Heart left ventricle (tissue), 16 donors: ENCODE measurements around the gene CAPRIN1. TPM values are rescaled to one million over a fixed set of nuclear protein-coding genes. Genes with fewer than 3 reads are reported as not detected.
"Not testable (repeated sequence)": the region's sequence is repeated elsewhere in the genome, so short reads cannot be mapped to it uniquely, and the experiment has no call there.

Experiments
- ATAC-seq, 4 donors: fragments of 200-7000 bp; cut with Tn5 transposase; one replicate each; pipeline ENCODE4 v1.9.1; 2020 to 2022; ENCODE audit warnings: moderate library complexity in 4 of 4, mild to moderate bottlenecking in 3 of 4, moderate number of reproducible peaks in 1 of 4
- DNase-seq, 5 donors: peaks; one replicate each; pipeline ENCODE4 v3.0.0-alpha.2; 2020
- H3K27ac ChIP-seq, 12 donors: fragments of 200-600 bp; sonication (generic) in 4 of 12; one replicate each; pipeline versions ENCODE4 v1.5.0 to v1.8.0; 2016 to 2022; ENCODE audit warnings: mild to moderate bottlenecking in 2 of 12
- H3K27me3 ChIP-seq, 9 donors: fragments of 200-600 bp; sonication (generic) in 2 of 9; one replicate each; pipeline versions ENCODE4 v1.5.1 to v1.8.0; 2016 to 2022; ENCODE audit warnings: mild to moderate bottlenecking in 3 of 9
- H3K36me3 ChIP-seq, 9 donors: fragments of 200-600 bp; sonication (generic) in 2 of 9; one replicate each; pipeline versions ENCODE4 v1.5.0 to v1.8.0; 2018 to 2022; ENCODE audit warnings: mild to moderate bottlenecking in 2 of 9
- H3K4me1 ChIP-seq, 12 donors: fragments of 200-600 bp; sonication (generic) in 4 of 12; one replicate each; pipeline versions ENCODE4 v1.5.0 to v1.8.0; 2016 to 2022; ENCODE audit warnings: mild to moderate bottlenecking in 3 of 12
- H3K4me3 ChIP-seq, 12 donors: fragments of 200-600 bp; sonication (generic) in 4 of 12; one replicate each; pipeline versions ENCODE4 v1.5.0 to v1.8.0; 2017 to 2022; ENCODE audit warnings: mild to moderate bottlenecking in 9 of 12, moderate library complexity in 4 of 12
- H3K9me3 ChIP-seq, 12 donors: fragments of 200-600 bp; sonication (generic) in 4 of 12; one replicate each; pipeline versions ENCODE4 v1.5.0 to v1.8.0; 2016 to 2022; ENCODE audit warnings: mild to moderate bottlenecking in 1 of 12
- POLR2A ChIP-seq, 2 donors: fragments of 450-650 bp; IDR thresholded peaks; one replicate each; pipeline ENCODE4 v1.6.1; 2017; ENCODE audit warnings: antibody characterized with exemption in 2 of 2, mild to moderate bottlenecking in 2 of 2, moderate library complexity in 2 of 2
- WGBS, 4 donors: extraction: QIAGEN DNeasy Blood & Tissue Kit in 2 of 4; methylation state at CpG; one replicate each; pipeline versions ENCODE4 v1.1.5 to v1.1.7; 2013 to 2018; 5-methylcytosine and 5-hydroxymethylcytosine counted together
- intact Hi-C, 10 donors: fragments of 100-400 bp; cut with DNase I; formaldehyde crosslinking; loops; one replicate each; pipeline versions ENCODE4 v1.11.1 to v1.14.2; 2022
- polyA plus RNA-seq, 2 donors: library from polyadenylated mRNA; stranded (reverse); fragments of 200-250 nt; gene quantifications; one replicate each; pipeline ENCODE4 v1.2.3, GENCODE V29; 2013
- total RNA-seq, 9 donors: library from RNA; depleted of rRNA in 2 of 9; stranded (reverse); fragments of >200 nt in 2 of 9; fragmentation: NEBNext Ultra II Directional in 3 of 9; extraction: Animal tissue kit (Norgen Biotek cat#: 25700) in 3 of 9; gene quantifications; one replicate each; pipeline versions ENCODE4 v1.1.0 to v1.2.4, GENCODE V29; 2016 to 2023
- TF ChIP-seq, protein P1 (sequence below), 12 donors: fragments of 200-600 bp; sonication (generic) in 4 of 12; IDR thresholded peaks; one replicate each; pipeline versions ENCODE4 v1.5.0 to v1.8.0; 2018 to 2022; ENCODE audit warnings: antibody characterized with exemption in 12 of 12, mild to moderate bottlenecking in 5 of 12
- donor health status: ischemic (EF 13 %, LVEDD 7.1; RV severe dilation, severe dysfunction).
- donor health status: healthy with polysubstance abuse.
- donor health status: DM: no; HTN: yes; CAD: no.
- donor health status: DM: no; HTN: no; CAD: no.
- donor health status: ischemic (EF 25% LVEDD 6.9; RV normal size, moderate dysfunction).
- donor health status: ischemic (EF 25% LVEDD 5.7; RV mildly dilated, moderate dysfunction).
- donor health status: healthy.
- donor health status: DM: yes; HTN: yes; CAD: no.
- donor health status: ischemic (EF 35%, LVEDD 5.7; RV mildly dilated, moderate dysfunction).
- donor health status: nonischemic (EF 11% LVEDD 7.7; RV severe dilation, severe dysfunction).
- donor health status: DM: yes; HTN: yes; CAD: no.
- donor health status: PGD.
- donor health status: ischemic (EF 29% LVEDD 5.4; RV normal size, mild dysfunction).
- donor health status: nonischemic (EF 23%, LVEDD 6.1; RV moderate dilation, normal function).

CAPRIN1 gene
- total and polyA plus RNA-seq, 11 donors: 35.4 to 134 (median 107) TPM

DNA sequence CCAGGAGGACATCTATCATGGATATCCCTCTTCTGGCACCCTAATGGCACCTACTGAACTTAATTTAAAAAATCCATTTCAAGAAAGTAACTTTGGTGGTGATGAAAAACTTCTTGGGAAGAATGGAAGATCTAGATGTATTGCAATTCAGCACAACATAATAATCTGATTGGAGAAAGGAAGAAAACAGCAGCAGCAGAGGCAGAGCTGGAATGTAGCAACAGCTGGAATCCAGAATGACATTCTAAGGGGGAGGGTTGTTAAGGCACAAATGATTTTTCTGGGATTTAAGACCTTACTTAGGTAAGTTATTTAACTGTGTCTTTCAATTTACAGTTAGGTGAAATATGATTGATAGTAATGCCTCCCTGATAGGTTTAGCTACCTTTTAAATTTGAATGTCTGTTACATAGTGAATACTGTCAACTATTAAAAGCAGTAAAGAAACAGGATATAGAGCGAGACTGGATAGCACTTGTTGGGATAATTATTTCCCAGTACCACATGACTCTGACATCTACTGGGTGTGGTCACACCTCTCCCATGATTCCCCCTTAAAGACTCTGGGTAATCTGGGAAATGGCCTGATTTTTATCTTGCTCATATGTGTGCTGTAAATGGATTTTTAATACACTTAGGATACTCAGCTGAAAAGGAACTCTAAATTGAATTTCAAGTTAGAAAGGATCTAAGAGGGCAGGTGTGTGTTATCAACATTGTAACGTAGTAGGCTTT lies 11.7 kb downstream of the CAPRIN1 start:
- 66 to 89% (median 76%) methylated on average over 2 of the region's 2 CpGs for WGBS, 4 donors
- ATAC-seq (no peak), DNase-seq (no peak)
- peaks cover 0 to 53% (median 21%) of the 10 kb centered on the region in 9 donors for H3K36me3 ChIP-seq
- intact Hi-C loops: no loop called here
- no peaks in the 10 kb centered on the region for H3K9me3 ChIP-seq
- no peak overlapping the region for H3K27ac ChIP-seq
- TF ChIP-seq, protein P1, sequence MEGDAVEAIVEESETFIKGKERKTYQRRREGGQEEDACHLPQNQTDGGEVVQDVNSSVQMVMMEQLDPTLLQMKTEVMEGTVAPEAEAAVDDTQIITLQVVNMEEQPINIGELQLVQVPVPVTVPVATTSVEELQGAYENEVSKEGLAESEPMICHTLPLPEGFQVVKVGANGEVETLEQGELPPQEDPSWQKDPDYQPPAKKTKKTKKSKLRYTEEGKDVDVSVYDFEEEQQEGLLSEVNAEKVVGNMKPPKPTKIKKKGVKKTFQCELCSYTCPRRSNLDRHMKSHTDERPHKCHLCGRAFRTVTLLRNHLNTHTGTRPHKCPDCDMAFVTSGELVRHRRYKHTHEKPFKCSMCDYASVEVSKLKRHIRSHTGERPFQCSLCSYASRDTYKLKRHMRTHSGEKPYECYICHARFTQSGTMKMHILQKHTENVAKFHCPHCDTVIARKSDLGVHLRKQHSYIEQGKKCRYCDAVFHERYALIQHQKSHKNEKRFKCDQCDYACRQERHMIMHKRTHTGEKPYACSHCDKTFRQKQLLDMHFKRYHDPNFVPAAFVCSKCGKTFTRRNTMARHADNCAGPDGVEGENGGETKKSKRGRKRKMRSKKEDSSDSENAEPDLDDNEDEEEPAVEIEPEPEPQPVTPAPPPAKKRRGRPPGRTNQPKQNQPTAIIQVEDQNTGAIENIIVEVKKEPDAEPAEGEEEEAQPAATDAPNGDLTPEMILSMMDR (IDR thresholded peaks at IDR 0.05): no peak
- no peak for TF ChIP-seq POLR2A (IDR thresholded peaks at IDR 0.05)
- H3K4me3 ChIP-seq: no peak overlapping the region
- H3K4me1 ChIP-seq: peaks cover 0 to 90% (median 50%) of the 10 kb centered on the region in 12 donors
- no peaks in the 10 kb centered on the region for H3K27me3 ChIP-seq

DNA sequence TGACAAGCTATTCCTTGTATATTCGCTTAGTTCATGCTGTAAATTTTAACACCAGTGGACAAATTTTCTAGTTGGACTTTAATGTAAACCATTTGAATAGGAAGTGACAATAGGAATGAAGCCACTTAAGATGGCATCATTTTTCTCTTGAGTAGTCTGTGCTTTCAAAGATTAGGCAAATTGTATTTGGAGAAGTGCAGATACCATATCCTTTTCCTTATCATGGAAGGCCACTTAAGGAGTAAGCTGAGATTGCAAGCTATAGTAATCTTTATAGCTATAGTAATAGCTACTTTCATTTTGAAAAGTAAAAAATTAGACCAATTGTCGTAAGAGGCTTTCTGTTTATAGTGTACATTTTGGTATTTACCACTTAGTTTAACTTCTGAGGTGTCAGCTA lies 12.8 kb downstream of the CAPRIN1 start:
- Histone ChIP-seq H3K4me1 (peaks cover 0 to 86% (median 51%) of the 10 kb centered on the region in 12 donors), H3K4me3 (no peak overlapping the region), H3K27me3 (no peaks in the 10 kb centered on the region), H3K36me3 (peaks cover 0 to 48% (median 14%) of the 10 kb centered on the region in 9 donors), H3K27ac (no peak overlapping the region), H3K9me3 (no peaks in the 10 kb centered on the region)
- ATAC-seq: no peak
- no peak for DNase-seq
- intact Hi-C loops: no loop called here
- no peak for TF ChIP-seq POLR2A (IDR thresholded peaks at IDR 0.05)
- TF ChIP-seq, protein P1 (IDR thresholded peaks at IDR 0.05): no peak
- 88 to 94% (median 90%) methylated on average over 2 of the region's 2 CpGs for WGBS, 4 donors

DNA sequence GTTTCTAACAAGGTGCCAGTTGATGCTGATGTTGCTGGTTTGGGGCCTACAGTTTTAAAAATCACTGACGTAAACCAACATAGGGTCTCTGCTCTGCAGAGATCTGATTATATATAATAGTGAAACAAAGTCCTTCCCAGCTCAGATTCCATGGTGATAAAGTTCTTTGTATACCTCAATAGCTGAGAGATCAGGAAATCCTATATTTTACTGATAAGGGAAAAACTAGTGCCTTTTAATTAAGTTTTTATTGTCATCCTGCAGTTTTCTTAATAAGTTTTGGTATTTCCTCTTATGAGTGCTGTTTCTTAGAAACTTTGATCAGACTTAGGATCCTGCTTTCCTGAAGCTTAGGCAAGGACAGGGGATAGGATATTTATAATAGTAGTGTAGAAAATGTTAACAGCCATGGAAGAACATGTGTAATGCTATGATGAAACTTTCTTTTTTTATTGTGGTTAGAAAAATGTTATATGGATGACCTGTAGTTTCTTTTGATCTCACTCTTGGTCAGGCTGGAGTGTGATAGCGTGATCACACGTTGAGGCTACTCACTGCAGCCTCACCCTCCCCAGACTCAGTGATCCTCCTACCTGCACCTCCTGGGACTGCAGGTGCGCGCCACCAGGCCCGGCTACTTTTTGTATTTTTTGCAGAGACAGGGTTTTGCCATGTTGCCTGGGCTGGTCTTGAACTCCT lies 14.1 kb downstream of the CAPRIN1 start:
- ATAC-seq: no peak
- Histone ChIP-seq H3K27me3 (no peaks in the 10 kb centered on the region), H3K4me3 (no peak overlapping the region), H3K4me1 (peaks cover 0 to 80% (median 49%) of the 10 kb centered on the region in 12 donors), H3K9me3 (no peaks in the 10 kb centered on the region), H3K36me3 (peaks cover 0 to 44% (median 12%) of the 10 kb centered on the region in 9 donors), H3K27ac (no peak overlapping the region)
- intact Hi-C loops: loop anchor here in 1 of 10 donors (5.0 kb wide), 1 partner anchor 42 kb away; the partner anchor contains the start of gene NAT10
- TF ChIP-seq POLR2A (IDR thresholded peaks at IDR 0.05): no peak
- DNase-seq: no peak
- 90 to 94% (median 91%) methylated on average over 6 of the region's 6 CpGs for WGBS, 4 donors

DNA sequence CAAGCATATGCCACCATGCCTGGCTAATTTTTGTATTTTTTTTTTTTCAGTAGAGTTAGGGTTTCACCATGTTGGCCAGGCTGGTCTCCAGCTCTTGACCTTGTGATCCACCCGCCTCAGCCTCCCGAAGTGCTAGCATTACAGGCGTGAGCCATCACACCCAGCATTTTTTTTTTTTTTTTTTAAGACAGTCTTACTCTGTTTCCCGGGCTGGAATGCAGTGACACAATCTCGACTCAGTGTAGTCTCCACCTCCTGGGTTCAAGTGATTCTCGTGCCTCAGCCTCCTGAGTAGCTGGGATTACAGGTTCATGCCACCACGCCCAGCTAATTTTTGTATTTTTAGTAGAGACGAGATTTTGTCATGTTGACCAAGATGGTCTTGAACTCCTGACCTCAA lies 15.2 kb downstream of the CAPRIN1 start:
- Histone ChIP-seq H3K4me1 (peaks cover 0 to 77% (median 47%) of the 10 kb centered on the region in 12 donors), H3K36me3 (peaks cover 0 to 44% (median 7%) of the 10 kb centered on the region in 9 donors)
- intact Hi-C loops: loop anchor here in 1 of 10 donors (5.0 kb wide), 1 partner anchor 41 kb away; the partner anchor contains the start of gene NAT10
- not testable (repeated sequence) for H3K4me3 ChIP-seq, ATAC-seq, H3K27ac ChIP-seq, DNase-seq, H3K27me3 ChIP-seq, H3K9me3 ChIP-seq
- 87 to 92% (median 89%) methylated on average over 8 of the region's 8 CpGs for WGBS, 4 donors
